ENCODE measurements around the gene TRPM3. TPM values are rescaled to one million over a fixed set of nuclear protein-coding genes. Genes with fewer than 3 reads are reported as not detected.

The TRPM3 gene
- total and polyA plus RNA-seq, 2 of the 8 experiments (the other 6 are each of a cell fraction or from before 2014, with no cell fraction given): 2.4 to 10.9 TPM

DNA sequence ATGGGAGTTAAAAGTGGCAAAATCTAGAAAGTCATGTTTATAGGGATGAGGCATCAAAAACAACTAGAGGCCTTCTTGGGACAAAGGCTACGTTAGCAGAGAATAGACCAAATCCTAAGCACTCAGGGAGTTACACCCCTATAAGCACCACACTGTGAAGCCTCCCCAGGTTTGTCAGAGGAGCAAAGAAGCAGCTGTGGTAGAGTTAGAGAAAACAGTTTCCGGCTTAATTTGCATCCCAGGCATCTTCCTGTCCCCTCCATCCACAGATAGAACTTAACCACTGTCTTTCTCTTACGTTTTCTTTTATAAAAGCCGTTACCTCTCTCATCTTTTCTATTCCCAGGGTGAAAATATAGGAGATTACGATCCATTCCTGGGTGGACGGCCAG, 518.4 kb downstream of the TRPM3 start (continued):
- no peak for TF ChIP-seq SIRT6 (IDR thresholded peaks at IDR 0.05; ENCODE audit: low read length)

All from H1 (cell line).